GM12872 (cell line): Measurements from ENCODE around the gene VAMP5.

Experiments
- TF ChIP-seq, protein P1 (sequence below): IDR thresholded peaks from 3 replicates; pipeline ENCODE4 v1.5.1; 2011; ENCODE audit warnings: low read depth, mild to moderate bottlenecking, low read length, moderate library complexity; ENCODE audit not compliant: insufficient read depth

The VAMP5 gene

DNA sequence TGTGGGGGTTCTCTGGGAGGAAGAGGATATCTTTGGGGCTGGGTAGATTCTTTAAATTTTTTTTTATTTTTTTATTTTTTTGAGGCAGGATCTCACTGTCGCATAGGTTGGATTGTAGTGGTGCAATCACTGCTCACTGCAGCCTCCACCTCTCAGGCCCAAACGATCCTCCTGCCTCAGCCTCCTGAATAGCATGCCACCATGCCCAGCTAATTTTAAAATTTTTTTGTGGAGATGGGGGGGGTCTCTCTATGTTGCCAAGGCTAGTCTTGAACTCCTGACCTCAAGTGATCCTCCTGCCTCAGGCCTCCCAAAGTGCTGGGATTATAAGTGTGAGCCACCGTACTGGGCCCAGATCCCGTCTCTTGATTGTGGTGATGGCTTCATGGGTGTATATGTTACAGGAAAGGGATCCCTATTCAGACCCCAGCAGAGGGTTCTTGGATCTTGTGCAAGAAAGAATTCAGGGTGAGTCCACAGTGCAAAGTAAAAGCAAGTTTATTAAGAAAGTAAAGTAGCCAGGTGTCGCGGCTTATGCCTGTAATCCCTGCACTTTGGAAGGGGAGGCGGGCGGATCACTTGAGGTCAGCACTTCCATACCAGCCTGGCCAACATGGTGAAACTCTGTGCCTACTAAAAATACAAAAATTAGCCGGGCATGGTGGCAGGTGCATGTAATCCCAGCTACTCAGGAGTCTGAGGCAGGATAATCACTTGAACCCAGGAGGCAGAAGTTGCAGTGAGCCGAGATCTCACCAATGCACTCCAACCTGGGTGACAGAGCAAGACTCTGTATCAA, 29.7 kb downstream of the VAMP5 start:
- TF ChIP-seq, protein P1, sequence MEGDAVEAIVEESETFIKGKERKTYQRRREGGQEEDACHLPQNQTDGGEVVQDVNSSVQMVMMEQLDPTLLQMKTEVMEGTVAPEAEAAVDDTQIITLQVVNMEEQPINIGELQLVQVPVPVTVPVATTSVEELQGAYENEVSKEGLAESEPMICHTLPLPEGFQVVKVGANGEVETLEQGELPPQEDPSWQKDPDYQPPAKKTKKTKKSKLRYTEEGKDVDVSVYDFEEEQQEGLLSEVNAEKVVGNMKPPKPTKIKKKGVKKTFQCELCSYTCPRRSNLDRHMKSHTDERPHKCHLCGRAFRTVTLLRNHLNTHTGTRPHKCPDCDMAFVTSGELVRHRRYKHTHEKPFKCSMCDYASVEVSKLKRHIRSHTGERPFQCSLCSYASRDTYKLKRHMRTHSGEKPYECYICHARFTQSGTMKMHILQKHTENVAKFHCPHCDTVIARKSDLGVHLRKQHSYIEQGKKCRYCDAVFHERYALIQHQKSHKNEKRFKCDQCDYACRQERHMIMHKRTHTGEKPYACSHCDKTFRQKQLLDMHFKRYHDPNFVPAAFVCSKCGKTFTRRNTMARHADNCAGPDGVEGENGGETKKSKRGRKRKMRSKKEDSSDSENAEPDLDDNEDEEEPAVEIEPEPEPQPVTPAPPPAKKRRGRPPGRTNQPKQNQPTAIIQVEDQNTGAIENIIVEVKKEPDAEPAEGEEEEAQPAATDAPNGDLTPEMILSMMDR, result no peak

DNA sequence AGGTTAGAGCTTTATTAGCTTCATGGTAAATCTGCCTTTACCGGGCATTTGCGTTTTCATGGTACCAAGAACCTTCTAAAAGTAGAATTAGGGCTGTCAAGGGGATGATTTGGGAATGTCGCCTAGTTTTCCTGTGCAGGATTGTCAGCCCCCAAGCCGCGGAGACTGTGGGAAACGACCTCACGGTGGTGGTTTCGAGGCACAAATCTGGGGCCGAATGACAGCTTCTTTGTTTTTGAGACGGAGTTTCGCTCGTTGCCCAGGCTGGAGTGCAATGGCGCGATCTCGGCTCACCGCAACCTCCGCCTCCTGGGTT, 31.1 kb downstream of the VAMP5 start:
- TF ChIP-seq, protein P1, result no peak

DNA sequence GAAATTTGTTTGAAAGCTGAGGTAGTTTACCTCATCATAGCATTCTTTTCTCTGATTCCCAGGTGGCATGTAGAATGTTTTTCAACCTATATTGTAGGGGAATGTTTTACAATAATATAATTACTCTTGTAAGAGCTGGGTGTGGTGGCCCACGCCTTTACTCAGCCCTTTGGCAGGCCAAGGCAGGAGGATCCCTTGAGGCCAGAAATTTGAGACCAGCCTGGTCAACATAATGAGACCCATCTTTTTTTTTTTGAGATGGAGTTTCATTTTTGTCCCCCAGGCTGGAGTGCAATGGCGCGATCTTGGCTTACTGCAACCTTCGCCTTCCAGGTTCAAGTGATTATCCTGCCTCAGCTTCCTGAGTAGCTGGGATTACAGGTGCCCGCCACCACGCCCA, 35.4 kb downstream of the VAMP5 start:
- TF ChIP-seq, protein P1, result no peak

DNA sequence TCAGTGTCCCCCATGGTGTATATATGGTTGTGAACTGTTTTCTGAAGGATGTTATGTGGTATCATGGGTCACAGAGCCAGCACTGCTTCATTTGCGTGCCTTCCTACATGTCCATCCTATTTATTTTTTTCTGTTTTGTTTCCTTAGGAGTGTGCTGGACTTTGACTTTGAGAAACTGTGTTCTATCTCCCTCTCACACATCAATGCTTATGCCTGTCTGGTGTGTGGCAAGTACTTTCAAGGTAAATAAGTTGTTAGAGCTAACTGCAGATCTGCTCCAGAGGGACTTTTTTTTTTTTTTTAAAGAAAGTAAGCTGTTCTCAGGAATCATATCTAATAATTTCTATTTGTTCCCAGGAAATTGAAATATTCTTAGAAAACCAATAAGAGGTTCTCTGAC, 37.1 kb downstream of the VAMP5 start:
- TF ChIP-seq, protein P1, result no peak

DNA sequence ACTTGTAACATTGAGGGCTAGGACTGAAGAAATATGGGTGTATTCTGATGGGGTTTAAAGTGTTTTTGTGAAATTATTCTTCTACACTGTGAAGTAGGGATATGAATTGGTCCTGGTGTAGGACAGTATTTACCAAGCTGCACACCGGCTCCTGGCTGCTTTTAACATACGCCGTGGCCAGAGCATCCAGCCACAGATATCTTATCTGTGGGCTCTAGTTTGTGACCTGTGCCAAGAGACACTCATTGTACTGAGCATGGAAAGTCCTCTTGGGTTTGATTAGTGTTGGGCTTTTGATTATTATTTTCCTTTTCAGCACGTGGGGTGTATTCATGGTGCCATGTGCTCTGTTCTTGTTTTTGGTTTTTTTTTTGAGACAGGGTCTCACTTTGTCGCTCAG, 39.8 kb downstream of the VAMP5 start:
- TF ChIP-seq, protein P1, result no peak

DNA sequence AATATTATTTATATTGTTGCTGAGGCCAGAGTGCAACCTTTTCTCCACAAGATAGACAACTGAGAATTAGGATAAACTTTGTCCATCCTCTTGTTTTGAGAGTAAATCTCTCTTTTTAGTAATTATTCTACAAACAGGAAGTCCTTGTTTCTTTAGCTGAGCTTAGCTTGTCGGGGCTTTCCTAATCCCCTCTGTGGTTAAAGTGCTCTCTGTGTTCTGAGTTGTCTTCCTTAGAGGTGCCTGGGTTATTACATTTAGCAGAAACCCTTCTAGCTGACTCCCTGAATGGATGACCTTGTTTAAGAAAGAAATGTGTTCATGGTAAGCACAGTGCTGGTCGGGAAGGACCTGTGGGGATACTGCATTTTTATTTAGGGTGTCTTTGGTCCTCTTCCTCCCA, 44.4 kb downstream of the VAMP5 start:
- TF ChIP-seq, protein P1, result no peak

DNA sequence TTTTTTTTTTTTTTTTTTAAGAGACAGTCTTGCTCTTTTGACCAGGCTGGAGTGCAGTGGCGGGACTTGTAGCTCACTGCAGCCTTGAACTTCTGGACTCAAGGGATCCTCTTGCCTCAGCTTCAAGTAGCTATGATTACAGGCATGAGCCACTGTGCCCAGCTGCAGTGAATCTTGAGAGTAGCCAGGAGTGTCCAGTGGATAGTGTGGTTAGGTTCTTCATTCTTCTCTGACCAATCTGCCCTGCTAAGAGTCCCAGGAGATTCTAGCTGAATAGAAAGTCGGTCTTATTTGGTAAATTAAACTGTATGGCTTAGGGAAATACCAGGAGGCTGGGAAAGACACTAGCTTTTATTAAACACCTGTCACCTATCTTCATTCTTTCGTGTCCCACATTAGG, 47.1 kb downstream of the VAMP5 start:
- TF ChIP-seq, protein P1, result no peak
